ENCODE results near the gene PRR29.

Gene PRR29

DNA sequence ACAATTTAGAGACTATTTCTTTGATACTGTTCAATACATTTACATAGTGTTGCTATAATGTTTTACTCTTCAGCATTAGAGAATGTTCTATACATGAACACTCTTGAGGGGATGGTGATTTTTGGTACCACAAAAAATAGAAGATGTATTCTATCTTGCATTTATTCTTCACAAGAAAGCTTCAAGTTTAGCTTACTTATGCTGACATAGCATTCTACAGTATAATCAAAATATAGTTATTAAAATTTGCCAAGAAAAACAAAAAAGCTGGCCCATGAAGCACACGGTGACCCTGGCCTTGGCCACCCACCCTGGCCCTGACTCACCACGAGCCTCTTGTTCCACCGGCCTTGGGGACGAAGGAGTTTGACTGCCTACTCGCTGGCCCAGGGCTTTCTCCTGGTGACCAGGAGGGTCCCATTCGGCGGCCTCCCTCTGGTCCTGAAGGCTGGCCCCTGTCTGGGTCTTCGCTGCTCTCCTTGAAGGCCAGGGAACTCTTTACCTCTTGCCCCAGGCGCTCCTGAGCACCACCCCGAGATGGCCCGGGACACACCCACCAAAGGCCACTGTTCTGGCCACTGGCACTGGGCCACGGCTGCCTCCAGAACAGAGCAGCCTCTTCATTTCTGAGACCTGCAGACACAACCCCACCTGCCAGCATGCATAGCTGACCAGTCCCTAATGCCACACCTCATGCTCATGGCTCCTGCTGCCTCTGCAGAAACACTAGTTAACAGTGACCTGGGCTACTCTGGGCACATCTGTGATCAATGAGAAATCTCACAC is 44.7 kb downstream of the PRR29 start:
- DNase-seq (ENCODE audit: low spot score): no peak

DNA sequence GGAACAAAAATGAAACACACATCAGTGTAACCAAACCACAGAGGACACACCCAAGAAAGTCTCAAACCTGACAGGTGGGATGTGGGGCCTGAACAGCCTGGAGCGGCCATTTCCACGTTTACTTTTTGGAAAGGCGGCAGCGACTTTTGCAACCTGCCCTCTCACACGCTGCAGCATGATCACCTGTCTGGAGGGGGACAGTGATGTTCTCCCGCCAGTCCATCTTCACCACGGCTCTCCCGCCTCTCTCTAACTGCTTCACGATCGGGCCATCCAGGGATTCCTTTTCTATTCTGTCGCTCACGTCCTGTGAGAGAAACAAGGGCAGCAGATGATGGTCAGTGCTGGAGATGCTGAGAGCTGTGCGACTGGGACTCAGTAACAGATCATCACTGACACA is 47.0 kb downstream of the PRR29 start:
- no peak for DNase-seq (ENCODE audit: low spot score)

DNA sequence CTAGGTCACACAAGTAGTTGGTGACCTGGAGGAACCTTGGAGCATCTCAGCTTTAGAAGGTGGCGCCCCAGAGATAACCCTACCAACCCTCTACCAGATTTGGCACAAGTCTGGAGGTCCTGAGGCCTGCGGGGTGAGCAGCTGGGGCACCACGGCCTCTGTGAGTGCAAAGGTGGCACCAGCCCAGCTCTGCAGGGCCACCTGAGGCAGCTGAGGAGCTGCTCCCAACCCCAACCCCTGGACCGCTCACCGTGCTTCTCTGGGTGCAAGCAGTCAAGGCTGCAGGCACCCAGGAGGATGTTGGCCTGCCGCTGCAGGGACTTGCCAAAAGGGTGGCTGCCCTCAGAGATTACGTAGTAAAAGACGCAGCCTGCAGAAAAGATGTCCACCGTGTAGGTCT is 50.7 kb downstream of the PRR29 start:
- DNase-seq (ENCODE audit: low spot score): no peak

DNA sequence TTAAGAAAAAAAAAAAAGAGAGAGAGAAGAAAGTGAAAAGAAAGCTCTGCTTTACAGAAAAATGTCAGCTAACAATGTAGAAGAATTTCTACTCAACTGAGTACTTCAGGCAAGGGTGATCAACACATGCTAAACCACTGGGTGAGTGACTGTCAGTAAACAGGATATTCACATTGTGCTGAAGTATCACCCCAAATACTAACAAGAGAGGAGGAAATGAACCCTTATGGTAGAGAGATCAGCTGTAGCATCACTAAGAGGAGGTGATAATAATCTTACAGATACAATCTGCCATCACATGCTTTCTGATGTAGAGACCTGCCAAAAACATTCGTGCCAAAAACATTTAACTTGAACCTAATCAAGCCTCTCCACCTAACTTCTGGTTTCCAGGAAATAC is 53.0 kb downstream of the PRR29 start:
- no peak for DNase-seq (ENCODE audit: low spot score)

DNA sequence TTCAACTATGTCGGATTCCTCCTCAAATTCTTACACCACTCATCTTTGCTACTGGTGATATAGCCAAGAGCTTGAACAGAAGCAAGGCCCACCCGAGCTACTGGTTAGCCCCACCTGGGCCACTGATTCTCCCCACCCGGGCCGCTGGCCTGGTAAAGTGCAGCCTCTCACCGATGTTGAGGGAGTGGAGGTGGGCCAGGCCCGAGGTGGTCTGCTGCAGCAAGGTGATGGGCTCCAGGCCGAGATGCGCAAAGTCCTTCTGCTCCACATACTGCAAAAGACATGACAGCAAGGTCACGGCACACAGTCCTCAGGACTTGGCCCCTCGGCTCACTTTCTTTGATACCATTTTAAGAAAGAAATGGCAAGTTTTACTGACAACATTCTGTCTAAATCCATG is 55.0 kb downstream of the PRR29 start:
- DNase-seq (ENCODE audit: low spot score): no peak

Data from AG08396 (cell line).